Heart left ventricle (tissue), 13 donors: Measurements from ENCODE around the gene CLDN1.

Experiments
- CTCF ChIP-seq, 12 donors: fragments of 200-600 bp; sonication (generic) in 4 of 12; IDR thresholded peaks; one replicate each; pipeline versions ENCODE4 v1.5.0 to v1.8.0; 2018 to 2022; ENCODE audit warnings: antibody characterized with exemption in 12 of 12, mild to moderate bottlenecking in 5 of 12
- POLR2A ChIP-seq, 2 donors: fragments of 450-650 bp; IDR thresholded peaks; one replicate each; pipeline ENCODE4 v1.6.1; 2017; ENCODE audit warnings: antibody characterized with exemption in 2 of 2, mild to moderate bottlenecking in 2 of 2, moderate library complexity in 2 of 2
- donor health status: ischemic (EF 13 %, LVEDD 7.1; RV severe dilation, severe dysfunction).
- donor health status: DM: no; HTN: yes; CAD: no.
- donor health status: DM: no; HTN: no; CAD: no.
- donor health status: ischemic (EF 25% LVEDD 6.9; RV normal size, moderate dysfunction).
- donor health status: ischemic (EF 25% LVEDD 5.7; RV mildly dilated, moderate dysfunction).
- donor health status: ischemic (EF 35%, LVEDD 5.7; RV mildly dilated, moderate dysfunction).
- donor health status: nonischemic (EF 11% LVEDD 7.7; RV severe dilation, severe dysfunction).
- donor health status: DM: yes; HTN: yes; CAD: no.
- donor health status: PGD.
- donor health status: ischemic (EF 29% LVEDD 5.4; RV normal size, mild dysfunction).
- donor health status: nonischemic (EF 23%, LVEDD 6.1; RV moderate dilation, normal function).

DNA sequence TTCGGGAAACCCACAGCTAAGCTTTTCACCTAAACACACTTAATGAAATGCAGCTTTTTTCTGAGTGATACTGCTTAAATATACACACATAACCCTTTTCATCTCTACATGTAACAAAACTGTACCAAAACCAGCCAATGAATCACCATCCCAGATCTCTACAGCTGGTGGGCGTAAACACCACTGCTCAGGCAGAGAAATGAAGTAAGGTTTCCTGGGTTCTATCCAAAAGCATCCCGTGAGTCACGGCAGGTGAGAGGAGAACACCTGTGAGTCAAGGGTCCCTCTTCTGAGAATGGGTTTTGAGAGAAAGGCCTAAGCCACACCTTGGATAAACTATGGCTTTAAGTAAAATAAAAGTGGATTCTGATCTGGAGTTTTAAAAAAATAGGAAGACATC lies 2.6 kb downstream of the CLDN1 start:
- TF ChIP-seq CTCF (IDR thresholded peaks at IDR 0.05) (no peak), POLR2A (IDR thresholded peaks at IDR 0.05) (no peak)
